Effector memory CD8-positive, alpha-beta T cell (primary cell): ENCODE data around the gene MAPK9.
"Not testable (repeated sequence)": the region's sequence is repeated elsewhere in the genome, so short reads cannot be mapped to it uniquely, and the experiment has no call there.

Experiments
- ATAC-seq: fragments of 150-1000 bp; cut with Tn5 transposase; replicated peaks from 2 replicates; pipeline ENCODE4 v1.10.0; 2021; ENCODE audit warnings: mild to moderate bottlenecking, moderate library complexity
- DNase-seq, 3 experiments: peaks; one replicate each; pipeline ENCODE4 v3.0.0; 2021
- H3K27ac Mint-ChIP-seq, 2 donors: one replicate each; pipeline ENCODE4 v1.8.0; 2022; ENCODE audit warnings: mild to moderate bottlenecking in 2 of 2, mixed read lengths in 2 of 2, moderate library complexity in 2 of 2
- H3K27me3 Mint-ChIP-seq, 2 donors: one replicate each; pipeline ENCODE4 v1.8.0; 2022; ENCODE audit warnings: mixed read lengths in 2 of 2
- H3K36me3 Mint-ChIP-seq: one replicate; pipeline ENCODE4 v1.8.0; 2022; ENCODE audit warnings: mild to moderate bottlenecking, moderate library complexity, mixed read lengths; ENCODE audit not compliant: insufficient read depth
- H3K4me1 Mint-ChIP-seq, 2 donors: one replicate each; pipeline ENCODE4 v1.8.0; 2022; ENCODE audit warnings: low read depth in 2 of 2, mixed read lengths in 2 of 2
- H3K4me3 Mint-ChIP-seq, 2 donors: one replicate each; pipeline ENCODE4 v1.8.0; 2022; ENCODE audit warnings: mild to moderate bottlenecking in 2 of 2, mixed read lengths in 2 of 2, moderate library complexity in 2 of 2
- H3K9me3 Mint-ChIP-seq, 2 donors: one replicate each; pipeline ENCODE4 v1.8.0; 2022; ENCODE audit warnings: mixed read lengths in 2 of 2

The MAPK9 gene

GRCh38 chr5:180316586-180316985, 24.7 kb upstream of the MAPK9 start:
- Mint-ChIP-seq H3K36me3 (peaks cover 2% of the 10 kb centered on the region), H3K27ac (no peak overlapping the region), H3K27me3 (peaks cover 0 to 9% of the 10 kb centered on the region in 2 donors), H3K4me3 (no peak overlapping the region), H3K4me1 (peaks cover 3 to 5% of the 10 kb centered on the region in 2 donors), H3K9me3 (no peaks in the 10 kb centered on the region)
- DNase-seq (no peak), ATAC-seq (no peak)

- Mint-ChIP-seq H3K27me3 (peaks cover 0 to 14% of the 10 kb centered on the region in 2 donors), H3K4me1 (peaks cover 3 to 8% of the 10 kb centered on the region in 2 donors)
Measured at GRCh38 chr5:180315762-180316212, 23.9 kb upstream of the MAPK9 start.

GRCh38 chr5:180313677-180314505, 22.0 kb upstream of the MAPK9 start:
- ATAC-seq: peak; percentile 93
- Mint-ChIP-seq H3K4me1 (peaks cover 3 to 8% of the 10 kb centered on the region in 2 donors), H3K36me3 (peaks cover 3% of the 10 kb centered on the region), H3K27me3 (peaks cover 0 to 7% of the 10 kb centered on the region in 2 donors), H3K4me3 (peak overlapping the region in 1 of 2 donors; percentile 65), H3K27ac (peak overlapping the region in 1 of 2 donors; percentile 60), H3K9me3 (no peaks in the 10 kb centered on the region)
- peak in 2 of 3 experiments; percentile 56 to 60 for DNase-seq

More at GRCh38 chr5:180315762-180316212, 23.9 kb upstream of the MAPK9 start:
- peak; percentile 75 to 79 (median 78) for DNase-seq
- H3K36me3 Mint-ChIP-seq: peaks cover 3% of the 10 kb centered on the region
- no peak overlapping the region for H3K4me3 Mint-ChIP-seq
- no peaks in the 10 kb centered on the region for H3K9me3 Mint-ChIP-seq
- H3K27ac Mint-ChIP-seq: no peak overlapping the region
- ATAC-seq: peak; percentile 57

- H3K27ac Mint-ChIP-seq: no peak overlapping the region
- ATAC-seq: no peak
- no peak overlapping the region for H3K4me3 Mint-ChIP-seq
- H3K36me3 Mint-ChIP-seq: peaks cover 6% of the 10 kb centered on the region
- DNase-seq: no peak
- H3K27me3 Mint-ChIP-seq: peaks cover 0 to 7% of the 10 kb centered on the region in 2 donors
- H3K4me1 Mint-ChIP-seq: peaks cover 3 to 8% of the 10 kb centered on the region in 2 donors
- H3K9me3 Mint-ChIP-seq: no peaks in the 10 kb centered on the region
Measured at GRCh38 chr5:180311216-180311615, 19.3 kb upstream of the MAPK9 start.

GRCh38 chr5:180306796-180307195, 14.9 kb upstream of the MAPK9 start:
- no peak overlapping the region for H3K27ac Mint-ChIP-seq
- peaks cover 9% of the 10 kb centered on the region for H3K36me3 Mint-ChIP-seq
- H3K4me1 Mint-ChIP-seq: peaks cover 0 to 5% of the 10 kb centered on the region in 2 donors
- H3K4me3 Mint-ChIP-seq: no peak overlapping the region
- H3K27me3 Mint-ChIP-seq: peaks cover 0 to 7% of the 10 kb centered on the region in 2 donors
- ATAC-seq (no peak), DNase-seq (no peak)
- H3K9me3 Mint-ChIP-seq: no peaks in the 10 kb centered on the region

- H3K9me3 Mint-ChIP-seq: no peaks in the 10 kb centered on the region
- no peaks in the 10 kb centered on the region for H3K27me3 Mint-ChIP-seq
Measured at GRCh38 chr5:180305481-180305880, 13.6 kb upstream of the MAPK9 start.

GRCh38 chr5:180304431-180305375, 12.8 kb upstream of the MAPK9 start:
- no peak overlapping the region for H3K4me3 Mint-ChIP-seq
- H3K27ac Mint-ChIP-seq: no peak overlapping the region
- no peaks in the 10 kb centered on the region for H3K27me3 Mint-ChIP-seq
- no peaks in the 10 kb centered on the region for H3K9me3 Mint-ChIP-seq
- peaks cover 6% of the 10 kb centered on the region for H3K36me3 Mint-ChIP-seq
- ATAC-seq (no peak), DNase-seq (no peak)
- H3K4me1 Mint-ChIP-seq: no peaks in the 10 kb centered on the region

More at GRCh38 chr5:180305481-180305880, 13.6 kb upstream of the MAPK9 start:
- H3K36me3 Mint-ChIP-seq: peaks cover 6% of the 10 kb centered on the region
- H3K27ac Mint-ChIP-seq: no peak overlapping the region
- no peaks in the 10 kb centered on the region for H3K4me1 Mint-ChIP-seq
- H3K4me3 Mint-ChIP-seq: no peak overlapping the region
- DNase-seq: no peak
- no peak for ATAC-seq

GRCh38 chr5:180304016-180304292, 12.1 kb upstream of the MAPK9 start:
- no peaks in the 10 kb centered on the region for H3K27me3 Mint-ChIP-seq
- no peak overlapping the region for H3K27ac Mint-ChIP-seq
- H3K9me3 Mint-ChIP-seq: no peaks in the 10 kb centered on the region
- DNase-seq (no peak), ATAC-seq (no peak)
- H3K36me3 Mint-ChIP-seq: peaks cover 6% of the 10 kb centered on the region
- H3K4me1 Mint-ChIP-seq: no peaks in the 10 kb centered on the region
- H3K4me3 Mint-ChIP-seq: no peak overlapping the region

GRCh38 chr5:180303226-180304015, 11.5 kb upstream of the MAPK9 start:
- no peak overlapping the region for H3K4me3 Mint-ChIP-seq
- no peaks in the 10 kb centered on the region for H3K9me3 Mint-ChIP-seq
- no peaks in the 10 kb centered on the region for H3K4me1 Mint-ChIP-seq
- ATAC-seq: no peak
- no peaks in the 10 kb centered on the region for H3K27me3 Mint-ChIP-seq
- H3K36me3 Mint-ChIP-seq: peaks cover 6% of the 10 kb centered on the region
- peak overlapping the region in 1 of 2 donors; percentile 39 for H3K27ac Mint-ChIP-seq
- DNase-seq: no peak

GRCh38 chr5:180302256-180302655, 10.4 kb upstream of the MAPK9 start:
- Mint-ChIP-seq H3K36me3 (peaks cover 3% of the 10 kb centered on the region), H3K9me3 (no peaks in the 10 kb centered on the region), H3K27me3 (no peaks in the 10 kb centered on the region), H3K4me3 (no peak overlapping the region), H3K4me1 (no peaks in the 10 kb centered on the region), H3K27ac (no peak overlapping the region)
- no peak for DNase-seq
- no peak for ATAC-seq

- Mint-ChIP-seq H3K27me3 (no peaks in the 10 kb centered on the region), H3K4me1 (peaks cover 0 to 6% of the 10 kb centered on the region in 2 donors), H3K4me3 (no peak overlapping the region), H3K9me3 (no peaks in the 10 kb centered on the region), H3K36me3 (peaks cover 3% of the 10 kb centered on the region), H3K27ac (no peak overlapping the region)
- DNase-seq (no peak), ATAC-seq (no peak)
Measured at GRCh38 chr5:180301253-180301652, 9.4 kb upstream of the MAPK9 start.

- H3K27ac Mint-ChIP-seq: no peak overlapping the region
- H3K36me3 Mint-ChIP-seq: peaks cover 3% of the 10 kb centered on the region
- ATAC-seq (no peak), DNase-seq (no peak)
- H3K9me3 Mint-ChIP-seq: no peaks in the 10 kb centered on the region
- peaks cover 0 to 10% of the 10 kb centered on the region in 2 donors for H3K4me1 Mint-ChIP-seq
- no peaks in the 10 kb centered on the region for H3K27me3 Mint-ChIP-seq
- H3K4me3 Mint-ChIP-seq: no peak overlapping the region
Measured at GRCh38 chr5:180299526-180299925, 7.6 kb upstream of the MAPK9 start.

GRCh38 chr5:180299014-180299413, 7.1 kb upstream of the MAPK9 start:
- H3K4me3 Mint-ChIP-seq, H3K27me3 Mint-ChIP-seq, H3K4me1 Mint-ChIP-seq, H3K36me3 Mint-ChIP-seq, ATAC-seq, H3K9me3 Mint-ChIP-seq, DNase-seq, H3K27ac Mint-ChIP-seq: not testable (repeated sequence)
